Upper lobe of left lung (tissue), 4 donors: Measurements from ENCODE around the gene NSDHL.

ENCODE experiments used
- EP300 ChIP-seq, 4 donors: sonication (generic); formaldehyde crosslinking; IDR thresholded peaks; one replicate each; pipeline ENCODE4 v1.5.1; 2017; ENCODE audit warnings: antibody characterized with exemption in 4 of 4, control low read depth in 2 of 4
- POLR2A ChIP-seq, 4 donors: fragments of 450-650 bp; IDR thresholded peaks; one replicate each; pipeline ENCODE4 v1.5.1; 2016 to 2017; ENCODE audit warnings: antibody characterized with exemption in 4 of 4, mild to moderate bottlenecking in 2 of 4
- TF ChIP-seq, protein P1 (sequence below), 6 experiments: fragments of 450-650 bp in 4 of 6; fragments of 200-600 bp in 2 of 6; sonication (generic) in 2 of 6; IDR thresholded peaks; one replicate each; pipeline ENCODE4 v1.5.1; 2016 to 2019; ENCODE audit warnings: antibody characterized with exemption in 6 of 6

DNA sequence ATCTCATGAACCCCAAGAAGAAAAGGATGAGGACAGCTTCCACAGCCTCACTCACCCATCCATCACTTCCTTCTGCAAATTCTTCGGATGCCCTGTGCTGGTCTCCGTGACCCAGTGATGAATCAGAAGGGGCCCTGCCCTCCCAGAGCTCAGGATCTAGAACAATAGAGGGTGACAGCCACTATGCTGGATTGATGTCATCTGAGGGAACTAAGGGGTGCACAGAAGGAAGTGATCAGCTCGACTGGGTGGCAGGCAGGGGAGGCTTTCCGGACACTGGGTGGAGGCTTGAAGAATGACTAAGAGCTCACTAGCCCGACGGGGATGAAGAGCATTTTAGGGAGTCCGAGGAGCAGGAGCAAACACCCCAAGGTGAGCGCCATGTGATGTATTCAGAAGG, 65.6 kb downstream of the NSDHL start:
- TF ChIP-seq EP300 (IDR thresholded peaks at IDR 0.05) (no peak), POLR2A (IDR thresholded peaks at IDR 0.05) (no peak)
- TF ChIP-seq, protein P1, sequence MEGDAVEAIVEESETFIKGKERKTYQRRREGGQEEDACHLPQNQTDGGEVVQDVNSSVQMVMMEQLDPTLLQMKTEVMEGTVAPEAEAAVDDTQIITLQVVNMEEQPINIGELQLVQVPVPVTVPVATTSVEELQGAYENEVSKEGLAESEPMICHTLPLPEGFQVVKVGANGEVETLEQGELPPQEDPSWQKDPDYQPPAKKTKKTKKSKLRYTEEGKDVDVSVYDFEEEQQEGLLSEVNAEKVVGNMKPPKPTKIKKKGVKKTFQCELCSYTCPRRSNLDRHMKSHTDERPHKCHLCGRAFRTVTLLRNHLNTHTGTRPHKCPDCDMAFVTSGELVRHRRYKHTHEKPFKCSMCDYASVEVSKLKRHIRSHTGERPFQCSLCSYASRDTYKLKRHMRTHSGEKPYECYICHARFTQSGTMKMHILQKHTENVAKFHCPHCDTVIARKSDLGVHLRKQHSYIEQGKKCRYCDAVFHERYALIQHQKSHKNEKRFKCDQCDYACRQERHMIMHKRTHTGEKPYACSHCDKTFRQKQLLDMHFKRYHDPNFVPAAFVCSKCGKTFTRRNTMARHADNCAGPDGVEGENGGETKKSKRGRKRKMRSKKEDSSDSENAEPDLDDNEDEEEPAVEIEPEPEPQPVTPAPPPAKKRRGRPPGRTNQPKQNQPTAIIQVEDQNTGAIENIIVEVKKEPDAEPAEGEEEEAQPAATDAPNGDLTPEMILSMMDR (IDR thresholded peaks at IDR 0.05): no peak
